HEK293 (cell line): ENCODE results near the gene HRK.

ENCODE experiments used
- CTCF ChIA-PET: fragments of 350-600 bp; formaldehyde crosslinking; extraction: SDS; loops from one replicate; lab custom pipeline; 2021; ENCODE audit warnings: antibody characterized with exemption; lab: Yijun Ruan, JAX
- POLR2A ChIA-PET: fragments of 300-600 bp; formaldehyde crosslinking; extraction: SDS; loops from one replicate; lab custom pipeline; 2020; ENCODE audit warnings: antibody characterized with exemption, inconsistent platforms; lab: Yijun Ruan, JAX
- H3K27ac ChIP-seq: fragments of 200-500 bp; sonication (Bioruptor generic); 2 replicates; pipeline ENCODE4 v1.5.1; 2014; ENCODE audit warnings: low read depth, low read length, control low read depth, inconsistent platforms; ENCODE audit errors: extremely low read depth
- H3K36me3 ChIP-seq, 2 experiments: fragments of 200-500 bp in 1 of 2; sonication (Bioruptor generic) in 1 of 2; 1 replicate in 1 of 2; 2 replicates in 1 of 2; pipeline ENCODE4 v1.5.1; 2014 to 2017; ENCODE audit warnings: inconsistent platforms in 2 of 2, low read length in 2 of 2; ENCODE audit not compliant: control insufficient read depth in 2 of 2, insufficient read depth in 1 of 2
- H3K4me1 ChIP-seq: fragments of 200-500 bp; sonication (Bioruptor generic); 2 replicates; pipeline ENCODE4 v1.5.1; 2014; ENCODE audit warnings: mild to moderate bottlenecking, low read length, inconsistent platforms; ENCODE audit not compliant: control insufficient read depth, insufficient read depth
- H3K4me3 ChIP-seq: 2 replicates; pipeline ENCODE4 v1.5.1; 2011; ENCODE audit warnings: low read depth, mild to moderate bottlenecking, control low read depth, low read length, moderate library complexity
- H3K9me3 ChIP-seq: fragments of 200-500 bp; sonication (Bioruptor generic); 2 replicates; pipeline ENCODE4 v1.5.1; 2014; ENCODE audit warnings: low read depth, low read length, inconsistent platforms; ENCODE audit not compliant: control insufficient read depth, insufficient read depth
- CTCF ChIP-seq: fragments of 450-650 bp; formaldehyde crosslinking; IDR thresholded peaks from 2 replicates; pipeline ENCODE4 v1.5.1; 2016; ENCODE audit warnings: missing biosample characterization, missing genetic modification characterization
- EGR2 ChIP-seq: fragments of 450-650 bp; formaldehyde crosslinking; IDR thresholded peaks from 2 replicates; pipeline ENCODE4 v1.5.1; 2016; ENCODE audit warnings: low read depth, missing biosample characterization, missing genetic modification characterization
- GLI4 ChIP-seq: fragments of 450-650 bp; formaldehyde crosslinking; IDR thresholded peaks from 2 replicates; pipeline ENCODE4 v1.5.1; 2016; ENCODE audit warnings: missing biosample characterization, missing genetic modification characterization
- IKZF3 ChIP-seq: fragments of 450-650 bp; IDR thresholded peaks from 2 replicates; pipeline ENCODE4 v1.5.0; 2018; ENCODE audit warnings: missing biosample characterization, mild to moderate bottlenecking, missing genetic modification characterization, moderate library complexity
- OSR2 ChIP-seq: fragments of 450-650 bp; formaldehyde crosslinking; IDR thresholded peaks from 2 replicates; pipeline ENCODE4 v1.5.1; 2016; ENCODE audit warnings: missing biosample characterization, missing genetic modification characterization
- OVOL3 ChIP-seq: fragments of 450-650 bp; formaldehyde crosslinking; IDR thresholded peaks from 2 replicates; pipeline ENCODE4 v1.5.1; 2016; ENCODE audit warnings: missing biosample characterization, missing genetic modification characterization
- PRDM1 ChIP-seq: fragments of 450-650 bp; formaldehyde crosslinking; IDR thresholded peaks from 2 replicates; pipeline ENCODE4; 2016; ENCODE audit warnings: missing biosample characterization, missing genetic modification characterization
- SP7 ChIP-seq: fragments of 450-650 bp; formaldehyde crosslinking; IDR thresholded peaks from 2 replicates; pipeline ENCODE4 v1.5.1; 2016; ENCODE audit warnings: missing biosample characterization, missing genetic modification characterization
- TRIM28 ChIP-seq: IDR thresholded peaks from 2 replicates; pipeline ENCODE4 v1.6.1; 2011; ENCODE audit warnings: low read length, control low read depth, borderline replicate concordance
- ZNF121 ChIP-seq: fragments of 450-650 bp; formaldehyde crosslinking; IDR thresholded peaks from 2 replicates; pipeline ENCODE4 v1.5.1; 2016; ENCODE audit warnings: missing biosample characterization, missing genetic modification characterization
- ZNF341 ChIP-seq: fragments of 450-650 bp; formaldehyde crosslinking; IDR thresholded peaks from 2 replicates; pipeline ENCODE4; 2016; ENCODE audit warnings: low read depth, missing biosample characterization, missing genetic modification characterization
- ZNF350 ChIP-seq: fragments of 450-650 bp; formaldehyde crosslinking; IDR thresholded peaks from 2 replicates; pipeline ENCODE4 v1.5.0; 2017; ENCODE audit warnings: missing biosample characterization, mild to moderate bottlenecking, missing genetic modification characterization
- ZNF423 ChIP-seq: fragments of 450-650 bp; formaldehyde crosslinking; IDR thresholded peaks from 2 replicates; pipeline ENCODE4 v1.5.1; 2016; ENCODE audit warnings: missing biosample characterization, missing genetic modification characterization
- ZNF596 ChIP-seq: fragments of 450-650 bp; IDR thresholded peaks from 2 replicates; pipeline ENCODE4 v1.5.0; 2018; ENCODE audit warnings: missing biosample characterization, mild to moderate bottlenecking, missing genetic modification characterization, moderate library complexity
- ZNF677 ChIP-seq: fragments of 450-650 bp; IDR thresholded peaks from 2 replicates; pipeline ENCODE4 v1.5.0; 2018; ENCODE audit warnings: missing biosample characterization, mild to moderate bottlenecking, missing genetic modification characterization, moderate library complexity
- ZNF692 ChIP-seq: fragments of 450-650 bp; formaldehyde crosslinking; IDR thresholded peaks from 2 replicates; pipeline ENCODE4 v1.5.1; 2016; ENCODE audit warnings: missing biosample characterization, missing genetic modification characterization
- ZNF76 ChIP-seq: fragments of 450-650 bp; formaldehyde crosslinking; IDR thresholded peaks from 2 replicates; pipeline ENCODE4; 2016; ENCODE audit warnings: low read depth, missing biosample characterization, missing genetic modification characterization, borderline replicate concordance
- ZSCAN4 ChIP-seq: fragments of 450-650 bp; formaldehyde crosslinking; IDR thresholded peaks from 2 replicates; pipeline ENCODE4 v1.5.1; 2017; ENCODE audit warnings: missing biosample characterization, missing genetic modification characterization
- TF ChIP-seq, protein P1 (sequence below): fragments of 450-650 bp; formaldehyde crosslinking; IDR thresholded peaks from 2 replicates; pipeline ENCODE4 v1.5.1; 2016; ENCODE audit warnings: missing biosample characterization, missing genetic modification characterization

The HRK gene

GRCh38 chr12:116878567-116879508 is 2.4 kb downstream of the HRK start (continued):
- TF ChIP-seq ZNF350 (no peak), PRDM1 (tag by site-specific recombination) (peak; percentile 97), ZNF423 (tag by site-specific recombination) (0 out of 2 replicates have a peak, but pooled peaks have one; percentile 12), SP7 (tag by site-specific recombination) (peak; percentile 48; the same call in 1 of the 2 replicates), ZNF76 (peak; percentile 63), EGR2 (tag by site-specific recombination) (peak; percentile 64), CTCF (no peak), IKZF3 (tag by site-specific recombination) (peak; percentile 63; the same call in 1 of the 2 replicates), ZNF692 (tag by site-specific recombination) (peak; percentile 10; the same call in 1 of the 2 replicates), TRIM28 (no peak), OSR2 (tag by site-specific recombination) (no peak), ZNF341 (tag by site-specific recombination) (0 out of 2 replicates have a peak, but pooled peaks have one; percentile 12)
- TF ChIP-seq, protein P1, sequence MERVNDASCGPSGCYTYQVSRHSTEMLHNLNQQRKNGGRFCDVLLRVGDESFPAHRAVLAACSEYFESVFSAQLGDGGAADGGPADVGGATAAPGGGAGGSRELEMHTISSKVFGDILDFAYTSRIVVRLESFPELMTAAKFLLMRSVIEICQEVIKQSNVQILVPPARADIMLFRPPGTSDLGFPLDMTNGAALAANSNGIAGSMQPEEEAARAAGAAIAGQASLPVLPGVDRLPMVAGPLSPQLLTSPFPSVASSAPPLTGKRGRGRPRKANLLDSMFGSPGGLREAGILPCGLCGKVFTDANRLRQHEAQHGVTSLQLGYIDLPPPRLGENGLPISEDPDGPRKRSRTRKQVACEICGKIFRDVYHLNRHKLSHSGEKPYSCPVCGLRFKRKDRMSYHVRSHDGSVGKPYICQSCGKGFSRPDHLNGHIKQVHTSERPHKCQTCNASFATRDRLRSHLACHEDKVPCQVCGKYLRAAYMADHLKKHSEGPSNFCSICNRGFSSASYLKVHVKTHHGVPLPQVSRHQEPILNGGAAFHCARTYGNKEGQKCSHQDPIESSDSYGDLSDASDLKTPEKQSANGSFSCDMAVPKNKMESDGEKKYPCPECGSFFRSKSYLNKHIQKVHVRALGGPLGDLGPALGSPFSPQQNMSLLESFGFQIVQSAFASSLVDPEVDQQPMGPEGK (tag by site-specific recombination), result peak; percentile 75
- TF ChIP-seq, all 188 proteins: peak for 30

DNA sequence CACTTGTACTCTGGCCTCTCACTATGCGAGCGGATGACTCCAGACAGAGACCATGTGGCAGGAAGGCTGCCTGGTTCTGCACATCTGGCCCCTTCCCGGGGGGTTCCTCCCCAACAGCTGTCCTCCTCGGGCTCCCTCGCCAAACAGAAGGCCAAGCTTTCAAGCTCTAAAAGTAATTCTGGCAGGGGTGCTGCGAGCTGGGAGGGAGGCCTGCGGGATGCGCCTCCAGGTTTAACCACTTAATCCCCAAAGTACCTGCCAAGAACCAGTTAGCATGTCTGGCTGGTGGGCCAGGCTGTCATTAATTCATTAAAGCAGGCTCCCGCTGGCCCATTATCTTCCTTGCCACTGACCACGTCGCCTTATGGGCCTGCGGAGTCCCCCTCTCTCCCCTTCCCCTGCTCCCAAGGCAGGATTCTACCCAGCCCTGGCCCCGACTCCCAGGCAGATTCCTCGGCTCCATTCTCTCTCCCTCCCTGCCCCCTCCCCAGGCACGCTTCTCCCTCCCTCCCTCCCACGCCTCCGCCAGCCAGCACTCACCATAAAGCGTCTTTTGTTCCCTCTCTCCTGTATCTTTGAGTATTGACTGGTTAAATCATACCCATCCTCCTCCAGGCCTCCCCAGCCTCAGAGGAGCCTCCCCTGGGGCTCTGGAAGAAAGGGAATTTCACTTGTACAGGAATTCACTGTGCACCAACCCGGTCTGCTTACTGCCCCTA is 4.9 kb downstream of the HRK start:
- Histone ChIP-seq H3K36me3 (peaks cover 0 to 3% of the 10 kb centered on the region in 2 experiments; a peak in 2 of 3 replicates), H3K27ac (no peak overlapping the region)

More for the DNA sequence above, 4.9 kb downstream of the HRK start:
- TF ChIP-seq ZNF121 (tag by site-specific recombination) (no peak), ZNF423 (tag by site-specific recombination) (no peak), ZNF596 (no peak), ZNF677 (tag by site-specific recombination) (no peak), OVOL3 (no peak), ZSCAN4 (tag by site-specific recombination) (no peak), GLI4 (tag by site-specific recombination) (no peak)
- ChIA-PET CTCF (interaction anchor here (0.6 to 7.3 kb wide), 2 partner anchors 13 to 152 kb away, joined by 3 to 52 read pairs; no protein-coding TSS in a partner anchor), POLR2A (interaction anchor here (0.7 kb wide), 1 partner anchor 16 kb away, joined by 3 read pairs; no protein-coding TSS in a partner anchor)
- Histone ChIP-seq H3K4me1 (peaks cover 7% of the 10 kb centered on the region; the same call in 1 of the 2 replicates), H3K9me3 (no peaks in the 10 kb centered on the region), H3K4me3 (no peak overlapping the region)
